ENCODE measurements around the gene ITPR2. TPM values are rescaled to one million over a fixed set of nuclear protein-coding genes. Genes with fewer than 3 reads are reported as not detected.

ITPR2 gene
- total and polyA plus RNA-seq, 5 donors = 4.2 to 32.1 (median 23.2) TPM

GRCh38 chr12:26572137-26572536 is 260.9 kb downstream of the ITPR2 start:
- no peaks in the 10 kb centered on the region for H3K9me3 ChIP-seq (ENCODE audit: control insufficient read depth, low read length)
- H3K4me3 ChIP-seq (ENCODE audit: low read length) = no peak overlapping the region
- H3K27me3 ChIP-seq (ENCODE audit: control insufficient read depth, insufficient read depth) = no peaks in the 10 kb centered on the region
- ATAC-seq (no peak), DNase-seq (no peak)
- no peak overlapping the region for H3K27ac ChIP-seq (ENCODE audit: low read length)
- no peaks in the 10 kb centered on the region for H3K4me1 ChIP-seq (ENCODE audit: control insufficient read depth, insufficient read depth, low read length)
- intact Hi-C loops (cut with DNase I) = no loop called here
- WGBS = 0% methylated on average over 1 of the region's 1 CpG

- WGBS = 94% methylated on average over 3 of the region's 3 CpGs
These were observed 261.4 kb downstream of the ITPR2 start for GRCh38 chr12:26571560-26571959.

GRCh38 chr12:26567126-26567525 is 265.9 kb downstream of the ITPR2 start:
- ATAC-seq = no peak
- WGBS = 60% methylated on average over 2 of the region's 2 CpGs
- H3K27ac ChIP-seq (ENCODE audit: low read length) = no peak overlapping the region

More at GRCh38 chr12:26571560-26571959, 261.4 kb downstream of the ITPR2 start:
- DNase-seq (no peak), ATAC-seq (no peak)
- intact Hi-C loops (cut with DNase I) = no loop called here
- Histone ChIP-seq H3K27me3 (ENCODE audit: control insufficient read depth, insufficient read depth) (no peaks in the 10 kb centered on the region), H3K4me3 (ENCODE audit: low read length) (no peak overlapping the region), H3K4me1 (ENCODE audit: control insufficient read depth, insufficient read depth, low read length) (no peaks in the 10 kb centered on the region), H3K27ac (ENCODE audit: low read length) (no peak overlapping the region), H3K9me3 (ENCODE audit: control insufficient read depth, low read length) (no peaks in the 10 kb centered on the region)

GRCh38 chr12:26566675-26567074 is 266.3 kb downstream of the ITPR2 start:
- ATAC-seq (peak in 1 of 2 donors; percentile 77), DNase-seq (no peak)
- intact Hi-C loops (cut with DNase I) = no loop called here
- H3K27me3 ChIP-seq (ENCODE audit: control insufficient read depth, insufficient read depth) = no peaks in the 10 kb centered on the region
- no peak overlapping the region for H3K4me3 ChIP-seq (ENCODE audit: low read length)
- H3K4me1 ChIP-seq (ENCODE audit: control insufficient read depth, insufficient read depth, low read length) = no peaks in the 10 kb centered on the region
- no peak overlapping the region for H3K27ac ChIP-seq (ENCODE audit: low read length)
- WGBS = 62% methylated on average over 2 of the region's 2 CpGs
- no peaks in the 10 kb centered on the region for H3K9me3 ChIP-seq (ENCODE audit: control insufficient read depth, low read length)

More at GRCh38 chr12:26567126-26567525, 265.9 kb downstream of the ITPR2 start:
- no peak overlapping the region for H3K4me3 ChIP-seq (ENCODE audit: low read length)
- no peaks in the 10 kb centered on the region for H3K9me3 ChIP-seq (ENCODE audit: control insufficient read depth, low read length)
- H3K27me3 ChIP-seq (ENCODE audit: control insufficient read depth, insufficient read depth) = no peaks in the 10 kb centered on the region
- H3K4me1 ChIP-seq (ENCODE audit: control insufficient read depth, insufficient read depth, low read length) = no peaks in the 10 kb centered on the region
- intact Hi-C loops (cut with DNase I) = no loop called here
- no peak for DNase-seq

GRCh38 chr12:26566186-26566585 is 266.8 kb downstream of the ITPR2 start:
- H3K9me3 ChIP-seq (ENCODE audit: control insufficient read depth, low read length) = no peaks in the 10 kb centered on the region
- intact Hi-C loops (cut with DNase I) = no loop called here
- no peaks in the 10 kb centered on the region for H3K27me3 ChIP-seq (ENCODE audit: control insufficient read depth, insufficient read depth)
- H3K4me1 ChIP-seq (ENCODE audit: control insufficient read depth, insufficient read depth, low read length) = no peaks in the 10 kb centered on the region
- no peak overlapping the region for H3K4me3 ChIP-seq (ENCODE audit: low read length)
- ATAC-seq (no peak), DNase-seq (no peak)
- no peak overlapping the region for H3K27ac ChIP-seq (ENCODE audit: low read length)

- Histone ChIP-seq H3K27me3 (ENCODE audit: control insufficient read depth, insufficient read depth) (no peaks in the 10 kb centered on the region), H3K9me3 (ENCODE audit: control insufficient read depth, low read length) (no peaks in the 10 kb centered on the region), H3K27ac (ENCODE audit: low read length) (no peak overlapping the region), H3K4me1 (ENCODE audit: control insufficient read depth, insufficient read depth, low read length) (no peaks in the 10 kb centered on the region), H3K4me3 (ENCODE audit: low read length) (no peak overlapping the region)
- intact Hi-C loops (cut with DNase I) = no loop called here
- 66% methylated on average over 5 of the region's 5 CpGs for WGBS
- ATAC-seq = no peak
- no peak for DNase-seq
These were observed 268.6 kb downstream of the ITPR2 start for GRCh38 chr12:26564391-26564790.

- DNase-seq (no peak), ATAC-seq (no peak)
- H3K9me3 ChIP-seq (ENCODE audit: control insufficient read depth, low read length) = no peaks in the 10 kb centered on the region
These were observed 269.4 kb downstream of the ITPR2 start for GRCh38 chr12:26563552-26563951.

GRCh38 chr12:26557326-26557725 is 275.7 kb downstream of the ITPR2 start:
- H3K4me1 ChIP-seq (ENCODE audit: control insufficient read depth, insufficient read depth, low read length) = no peaks in the 10 kb centered on the region
- WGBS = 95% methylated on average over 4 of the region's 4 CpGs
- ATAC-seq = no peak
- H3K9me3 ChIP-seq (ENCODE audit: control insufficient read depth, low read length) = no peaks in the 10 kb centered on the region
- H3K27ac ChIP-seq (ENCODE audit: low read length) = no peak overlapping the region
- no peak for DNase-seq
- no peak overlapping the region for H3K4me3 ChIP-seq (ENCODE audit: low read length)
- intact Hi-C loops (cut with DNase I) = no loop called here
- no peaks in the 10 kb centered on the region for H3K27me3 ChIP-seq (ENCODE audit: control insufficient read depth, insufficient read depth)

More at GRCh38 chr12:26563552-26563951, 269.4 kb downstream of the ITPR2 start:
- no peak overlapping the region for H3K27ac ChIP-seq (ENCODE audit: low read length)
- intact Hi-C loops (cut with DNase I) = no loop called here
- H3K4me3 ChIP-seq (ENCODE audit: low read length) = no peak overlapping the region
- no peaks in the 10 kb centered on the region for H3K4me1 ChIP-seq (ENCODE audit: control insufficient read depth, insufficient read depth, low read length)
- no peaks in the 10 kb centered on the region for H3K27me3 ChIP-seq (ENCODE audit: control insufficient read depth, insufficient read depth)
- WGBS = 90% methylated on average over 4 of the region's 4 CpGs

GRCh38 chr12:26556916-26557315 is 276.1 kb downstream of the ITPR2 start:
- WGBS = 98% methylated on average over 4 of the region's 4 CpGs
- no peaks in the 10 kb centered on the region for H3K4me1 ChIP-seq (ENCODE audit: control insufficient read depth, insufficient read depth, low read length)
- no peaks in the 10 kb centered on the region for H3K27me3 ChIP-seq (ENCODE audit: control insufficient read depth, insufficient read depth)
- H3K27ac ChIP-seq (ENCODE audit: low read length) = no peak overlapping the region
- H3K4me3 ChIP-seq (ENCODE audit: low read length) = no peak overlapping the region
- ATAC-seq (no peak), DNase-seq (no peak)
- no peaks in the 10 kb centered on the region for H3K9me3 ChIP-seq (ENCODE audit: control insufficient read depth, low read length)
- intact Hi-C loops (cut with DNase I) = no loop called here

GRCh38 chr12:26555139-26555538 is 277.9 kb downstream of the ITPR2 start:
- WGBS = 85% methylated on average over 4 of the region's 4 CpGs
- Histone ChIP-seq H3K4me1 (ENCODE audit: control insufficient read depth, insufficient read depth, low read length) (peaks cover 5% of the 10 kb centered on the region), H3K27ac (ENCODE audit: low read length) (no peak overlapping the region), H3K9me3 (ENCODE audit: control insufficient read depth, low read length) (no peaks in the 10 kb centered on the region), H3K27me3 (ENCODE audit: control insufficient read depth, insufficient read depth) (no peaks in the 10 kb centered on the region), H3K4me3 (ENCODE audit: low read length) (no peak overlapping the region)
- intact Hi-C loops (cut with DNase I) = no loop called here
- DNase-seq (no peak), ATAC-seq (peak; percentile 57 to 66)

GRCh38 chr12:26554332-26554731 is 278.7 kb downstream of the ITPR2 start:
- Histone ChIP-seq H3K27ac (ENCODE audit: low read length) (no peak overlapping the region), H3K4me1 (ENCODE audit: control insufficient read depth, insufficient read depth, low read length) (peaks cover 5% of the 10 kb centered on the region), H3K4me3 (ENCODE audit: low read length) (no peak overlapping the region), H3K27me3 (ENCODE audit: control insufficient read depth, insufficient read depth) (no peaks in the 10 kb centered on the region), H3K9me3 (ENCODE audit: control insufficient read depth, low read length) (no peaks in the 10 kb centered on the region)
- intact Hi-C loops (cut with DNase I) = no loop called here
- no peak for DNase-seq
- no peak for ATAC-seq
- WGBS = 88% methylated on average over 4 of the region's 4 CpGs

- H3K4me3 ChIP-seq (ENCODE audit: low read length) = no peak overlapping the region
- DNase-seq (no peak), ATAC-seq (no peak)
- 83% methylated on average over 3 of the region's 3 CpGs for WGBS
- intact Hi-C loops (cut with DNase I) = no loop called here
- peaks cover 5% of the 10 kb centered on the region for H3K4me1 ChIP-seq (ENCODE audit: control insufficient read depth, insufficient read depth, low read length)
- no peaks in the 10 kb centered on the region for H3K27me3 ChIP-seq (ENCODE audit: control insufficient read depth, insufficient read depth)
- no peaks in the 10 kb centered on the region for H3K9me3 ChIP-seq (ENCODE audit: control insufficient read depth, low read length)
- H3K27ac ChIP-seq (ENCODE audit: low read length) = no peak overlapping the region
These were observed 281.6 kb downstream of the ITPR2 start for GRCh38 chr12:26551385-26551784.

Data from right cardiac atrium (tissue), 5 donors.